Natural killer cell (primary cell): ENCODE measurements around the gene SRGAP3. TPM values are rescaled to one million over a fixed set of nuclear protein-coding genes. Genes with fewer than 3 reads are reported as not detected.

Experiments used
- ATAC-seq, 3 donors: fragments of 150-1000 bp in 2 of 3; fragments of 200-7000 bp in 1 of 3; cut with Tn5 transposase; 1 replicate in 1 of 3; 2 replicates in 2 of 3; pipeline ENCODE4 v1.10.0; 2021; ENCODE audit warnings: mild to moderate bottlenecking in 2 of 3, moderate library complexity in 2 of 3
- DNase-seq, 2 donors: peaks; one replicate each; pipeline versions ENCODE4 v3.0.0 to v3.0.0-alpha.2; 2013 to 2021; ENCODE audit warnings: mixed read lengths in 1 of 2
- H3K27ac ChIP-seq: one replicate; pipeline ENCODE4 v1.5.1; 2013; ENCODE audit warnings: mild to moderate bottlenecking, low read length
- H3K27me3 ChIP-seq: one replicate; pipeline ENCODE4 v1.6.1; 2013; ENCODE audit warnings: low read length; ENCODE audit not compliant: control insufficient read depth, insufficient read depth
- H3K36me3 ChIP-seq: one replicate; pipeline ENCODE4 v1.6.1; 2013; ENCODE audit warnings: low read length; ENCODE audit not compliant: control insufficient read depth, insufficient read depth
- H3K4me1 ChIP-seq: one replicate; pipeline ENCODE4 v1.6.1; 2013; ENCODE audit warnings: low read length; ENCODE audit not compliant: control insufficient read depth, insufficient read depth
- H3K4me3 ChIP-seq: one replicate; pipeline ENCODE4 v1.5.1; 2013; ENCODE audit warnings: low read length
- H3K9me3 ChIP-seq: one replicate; pipeline ENCODE4 v1.6.1; 2013; ENCODE audit warnings: low read length; ENCODE audit not compliant: control insufficient read depth, insufficient read depth
- H3K27ac Mint-ChIP-seq, 2 donors: one replicate each; pipeline ENCODE4 v1.8.0; 2022; ENCODE audit warnings: mild to moderate bottlenecking in 2 of 2, mixed read lengths in 2 of 2, moderate library complexity in 1 of 2
- H3K27me3 Mint-ChIP-seq, 2 donors: one replicate each; pipeline ENCODE4 v1.8.0; 2022; ENCODE audit warnings: low read depth in 2 of 2, mixed read lengths in 2 of 2
- H3K36me3 Mint-ChIP-seq: one replicate; pipeline ENCODE4 v1.8.0; 2022; ENCODE audit warnings: mixed read lengths
- H3K4me1 Mint-ChIP-seq, 2 donors: one replicate each; pipeline ENCODE4 v1.8.0; 2022; ENCODE audit warnings: mixed read lengths in 2 of 2
- H3K4me3 Mint-ChIP-seq: one replicate; pipeline ENCODE4 v1.8.0; 2022; ENCODE audit warnings: mild to moderate bottlenecking, moderate library complexity, mixed read lengths
- H3K9me3 Mint-ChIP-seq, 2 donors: one replicate each; pipeline ENCODE4 v1.8.0; 2022; ENCODE audit warnings: mixed read lengths in 2 of 2
- WGBS: methylation state at CpG from one replicate; pipeline ENCODE4 v1.1.7; 2013; ENCODE audit warnings: missing lambda C conversion rate; ENCODE audit not compliant: insufficient coverage; 5-methylcytosine and 5-hydroxymethylcytosine counted together
- intact Hi-C: fragments of 100-400 bp; cut with micrococcal nuclease; formaldehyde crosslinking; loops from one replicate; pipeline ENCODE4 v1.14.2; 2022
- total RNA-seq, 4 donors: library from RNA; stranded (reverse); fragments of 120-200 nt in 1 of 4; gene quantifications; one replicate each; pipeline versions ENCODE4 v1.2.3 to v1.2.4, GENCODE V29; 2013 to 2022
- TF ChIP-seq, protein P1 (sequence below): fragments of 200-600 bp; IDR thresholded peaks from one replicate; pipeline ENCODE4 v1.8.0; 2022; ENCODE audit warnings: antibody characterized with exemption

SRGAP3 gene
- total RNA-seq, 3 donors from 2014 or later (not counting 1 experiment from before 2014, with no cell fraction given) = 2.5 to 14.9 (median 3.0) TPM

DNA sequence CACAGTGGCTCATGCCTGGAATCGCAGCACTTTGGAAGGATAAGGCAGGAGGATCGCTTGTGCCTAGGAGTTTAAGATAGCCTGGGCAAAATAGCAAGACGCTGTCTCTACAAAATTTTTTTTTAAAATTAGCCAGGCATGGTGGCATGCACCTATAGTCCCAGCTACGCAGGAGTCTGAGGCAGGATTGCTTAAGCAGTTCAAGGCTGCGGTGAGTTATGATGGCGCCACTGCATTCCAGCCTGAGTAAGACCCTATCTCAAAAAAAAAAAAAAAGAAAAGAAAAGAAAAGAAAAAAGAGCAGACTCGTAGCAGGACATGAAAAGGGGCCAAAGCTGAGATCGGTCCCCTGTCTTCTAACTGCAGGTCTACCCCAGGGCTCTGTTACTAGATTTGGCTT lies 18.9 kb downstream of the SRGAP3 start:
- intact Hi-C loops = no loop called here
- 95% methylated on average over 8 of the region's 8 CpGs for whole genome bisulfite sequencing
- peaks cover 3 to 7% of the 10 kb centered on the region in 2 donors for H3K27me3 Mint-ChIP-seq
- TF ChIP-seq, protein P1, sequence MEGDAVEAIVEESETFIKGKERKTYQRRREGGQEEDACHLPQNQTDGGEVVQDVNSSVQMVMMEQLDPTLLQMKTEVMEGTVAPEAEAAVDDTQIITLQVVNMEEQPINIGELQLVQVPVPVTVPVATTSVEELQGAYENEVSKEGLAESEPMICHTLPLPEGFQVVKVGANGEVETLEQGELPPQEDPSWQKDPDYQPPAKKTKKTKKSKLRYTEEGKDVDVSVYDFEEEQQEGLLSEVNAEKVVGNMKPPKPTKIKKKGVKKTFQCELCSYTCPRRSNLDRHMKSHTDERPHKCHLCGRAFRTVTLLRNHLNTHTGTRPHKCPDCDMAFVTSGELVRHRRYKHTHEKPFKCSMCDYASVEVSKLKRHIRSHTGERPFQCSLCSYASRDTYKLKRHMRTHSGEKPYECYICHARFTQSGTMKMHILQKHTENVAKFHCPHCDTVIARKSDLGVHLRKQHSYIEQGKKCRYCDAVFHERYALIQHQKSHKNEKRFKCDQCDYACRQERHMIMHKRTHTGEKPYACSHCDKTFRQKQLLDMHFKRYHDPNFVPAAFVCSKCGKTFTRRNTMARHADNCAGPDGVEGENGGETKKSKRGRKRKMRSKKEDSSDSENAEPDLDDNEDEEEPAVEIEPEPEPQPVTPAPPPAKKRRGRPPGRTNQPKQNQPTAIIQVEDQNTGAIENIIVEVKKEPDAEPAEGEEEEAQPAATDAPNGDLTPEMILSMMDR = no peak
- no peaks in the 10 kb centered on the region for H3K9me3 ChIP-seq
- H3K4me3 Mint-ChIP-seq = no peak overlapping the region
- DNase-seq (no peak), ATAC-seq (no peak)
- H3K36me3 ChIP-seq = no peaks in the 10 kb centered on the region
- H3K27me3 ChIP-seq = no peaks in the 10 kb centered on the region
- no peaks in the 10 kb centered on the region for H3K36me3 Mint-ChIP-seq
- no peak overlapping the region for H3K4me3 ChIP-seq
- H3K27ac ChIP-seq = no peak overlapping the region
- H3K4me1 Mint-ChIP-seq = no peaks in the 10 kb centered on the region
- H3K9me3 Mint-ChIP-seq = no peaks in the 10 kb centered on the region
- peaks cover 10% of the 10 kb centered on the region for H3K4me1 ChIP-seq
- no peak overlapping the region for H3K27ac Mint-ChIP-seq

DNA sequence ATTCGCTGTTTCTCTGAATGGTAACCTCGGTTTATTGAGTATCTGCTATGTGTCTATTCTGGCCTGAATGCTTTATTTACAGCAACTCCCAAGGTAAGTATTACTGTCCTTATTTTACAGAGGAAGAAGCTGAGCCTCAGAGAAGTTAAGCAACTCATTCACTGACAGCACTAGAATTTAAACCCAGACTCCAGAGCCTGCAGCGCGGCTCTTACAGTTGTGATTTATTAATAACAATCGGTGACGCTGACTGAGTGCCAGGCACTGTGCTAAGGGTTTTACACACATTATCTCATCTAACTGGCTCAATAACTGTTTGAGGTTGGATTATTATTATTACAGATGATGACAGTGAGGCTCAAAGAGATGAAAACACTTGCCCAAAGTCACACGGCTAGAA lies 19.6 kb downstream of the SRGAP3 start:
- H3K4me1 Mint-ChIP-seq = no peaks in the 10 kb centered on the region
- Histone ChIP-seq H3K27me3 (no peaks in the 10 kb centered on the region), H3K36me3 (no peaks in the 10 kb centered on the region), H3K27ac (no peak overlapping the region), H3K4me1 (peaks cover 10% of the 10 kb centered on the region), H3K4me3 (no peak overlapping the region), H3K9me3 (no peaks in the 10 kb centered on the region)
- H3K27me3 Mint-ChIP-seq = peaks cover 3 to 7% of the 10 kb centered on the region in 2 donors
- no peaks in the 10 kb centered on the region for H3K36me3 Mint-ChIP-seq
- ATAC-seq (no peak), DNase-seq (no peak)
- H3K27ac Mint-ChIP-seq = no peak overlapping the region
- 86% methylated on average over 7 of the region's 7 CpGs for WGBS
- intact Hi-C loops = no loop called here
- TF ChIP-seq, protein P1 = no peak
- no peak overlapping the region for H3K4me3 Mint-ChIP-seq
- H3K9me3 Mint-ChIP-seq = no peaks in the 10 kb centered on the region

- TF ChIP-seq, protein P1 = no peak
- WGBS = 58% methylated on average over 7 of the region's 7 CpGs
Measured at GRCh38 chr3:9229325-9229724, 20.1 kb downstream of the SRGAP3 start.

GRCh38 chr3:9226326-9226725 lies 23.1 kb downstream of the SRGAP3 start:
- no peaks in the 10 kb centered on the region for H3K27me3 Mint-ChIP-seq
- no peaks in the 10 kb centered on the region for H3K9me3 ChIP-seq
- H3K4me1 Mint-ChIP-seq = no peaks in the 10 kb centered on the region
- H3K4me3 ChIP-seq = no peak overlapping the region
- ATAC-seq = no peak
- no peaks in the 10 kb centered on the region for H3K36me3 ChIP-seq
- no peaks in the 10 kb centered on the region for H3K9me3 Mint-ChIP-seq
- H3K4me3 Mint-ChIP-seq = no peak overlapping the region
- DNase-seq = no peak
- no peaks in the 10 kb centered on the region for H3K36me3 Mint-ChIP-seq
- no peaks in the 10 kb centered on the region for H3K27me3 ChIP-seq
- TF ChIP-seq, protein P1 = no peak
- WGBS = 80% methylated on average over 4 of the region's 4 CpGs
- H3K27ac Mint-ChIP-seq = no peak overlapping the region
- H3K27ac ChIP-seq = no peak overlapping the region
- H3K4me1 ChIP-seq = peaks cover 10% of the 10 kb centered on the region
- intact Hi-C loops = no loop called here

More at GRCh38 chr3:9229325-9229724, 20.1 kb downstream of the SRGAP3 start:
- Histone ChIP-seq H3K27ac (no peak overlapping the region), H3K4me1 (peaks cover 10% of the 10 kb centered on the region), H3K4me3 (no peak overlapping the region), H3K9me3 (no peaks in the 10 kb centered on the region), H3K36me3 (no peaks in the 10 kb centered on the region), H3K27me3 (no peaks in the 10 kb centered on the region)
- intact Hi-C loops = no loop called here
- H3K27me3 Mint-ChIP-seq = peaks cover 3 to 7% of the 10 kb centered on the region in 2 donors
- H3K36me3 Mint-ChIP-seq = no peaks in the 10 kb centered on the region
- H3K4me1 Mint-ChIP-seq = no peaks in the 10 kb centered on the region
- ATAC-seq (peak in 1 of 3 donors; percentile 60), DNase-seq (no peak)
- no peak overlapping the region for H3K4me3 Mint-ChIP-seq
- H3K27ac Mint-ChIP-seq = no peak overlapping the region
- no peaks in the 10 kb centered on the region for H3K9me3 Mint-ChIP-seq
